Measurements from ENCODE around the gene PAFAH1B2.

Gene PAFAH1B2

GRCh38 chr11:117225553-117226170 lies 81.6 kb downstream of the PAFAH1B2 start:
- DNase-seq = no peak

All from DMS 273 treated with DMSO at 0.1 percent for 48 hours (cell line).